KMS-11 (cell line): ENCODE data around the gene PIGU.

Experiments
- H2AFZ ChIP-seq: fragments of 200-600 bp; sonication (generic); 2 replicates; pipeline ENCODE4 v1.6.1; 2016; ENCODE audit warnings: antibody characterized with exemption, mixed run types, low read depth
- H3K27ac ChIP-seq: fragments of 200-600 bp; sonication (generic); 2 replicates; pipeline ENCODE4 v1.6.1; 2016; ENCODE audit warnings: mild to moderate bottlenecking, mixed run types
- H3K27me3 ChIP-seq: fragments of 200-600 bp; sonication (generic); 2 replicates; pipeline ENCODE4 v1.6.1; 2017; ENCODE audit warnings: mild to moderate bottlenecking, low read depth, mixed run types, moderate library complexity; ENCODE audit not compliant: insufficient read depth
- H3K36me3 ChIP-seq: fragments of 200-600 bp; sonication (generic); 2 replicates; pipeline ENCODE4 v1.6.1; 2017; ENCODE audit warnings: mild to moderate bottlenecking, mixed run types; ENCODE audit not compliant: insufficient read depth
- H3K4me1 ChIP-seq: fragments of 200-600 bp; sonication (generic); 2 replicates; pipeline ENCODE4 v1.6.1; 2016; ENCODE audit warnings: mild to moderate bottlenecking, low read depth, mixed run types; ENCODE audit not compliant: poor library complexity, severe bottlenecking
- H3K4me2 ChIP-seq: fragments of 200-600 bp; sonication (generic); 2 replicates; pipeline ENCODE4 v1.7.0; 2016; ENCODE audit warnings: mild to moderate bottlenecking, mixed run types
- H3K4me3 ChIP-seq: fragments of 200-600 bp; sonication (generic); IDR thresholded peaks from 2 replicates; pipeline ENCODE4 v1.6.1; 2017; ENCODE audit warnings: low read depth, low read length, mixed read lengths; ENCODE audit not compliant: insufficient read depth
- H3K79me2 ChIP-seq: fragments of 200-600 bp; sonication (generic); 2 replicates; pipeline ENCODE4 v1.6.1; 2016; ENCODE audit warnings: low read depth, mixed run types; ENCODE audit not compliant: insufficient read depth
- H3K9ac ChIP-seq: fragments of 200-600 bp; sonication (generic); 2 replicates; pipeline ENCODE4 v1.6.1; 2016; ENCODE audit warnings: mild to moderate bottlenecking, mixed run types
- H4K20me1 ChIP-seq: fragments of 200-600 bp; sonication (generic); 2 replicates; pipeline ENCODE4 v1.6.1; 2016; ENCODE audit warnings: mild to moderate bottlenecking, mixed run types; ENCODE audit not compliant: insufficient read depth
- CTCF ChIP-seq: fragments of 200-600 bp; sonication (generic); conservative IDR thresholded peaks from 2 replicates; pipeline ENCODE4 v1.6.1; 2017; ENCODE audit warnings: low read depth, mild to moderate bottlenecking, antibody characterized with exemption, low read length, moderate library complexity, mixed read lengths

PIGU gene

GRCh38 chr20:34534391-34535165, 142.3 kb downstream of the PIGU start:
- no peak overlapping the region for H3K4me3 ChIP-seq
- no peak overlapping the region for H3K27ac ChIP-seq
- no peaks in the 10 kb centered on the region for H4K20me1 ChIP-seq
- H2AFZ ChIP-seq, result no peak overlapping the region
- no peaks in the 10 kb centered on the region for H3K27me3 ChIP-seq
- peaks cover 13% of the 10 kb centered on the region for H3K4me1 ChIP-seq
- TF ChIP-seq CTCF, result no peak
- no peaks in the 10 kb centered on the region for H3K79me2 ChIP-seq
- H3K4me2 ChIP-seq, result no peak overlapping the region
- H3K9ac ChIP-seq, result no peak overlapping the region
- peaks cover 5% of the 10 kb centered on the region; the same call in 1 of the 2 replicates for H3K36me3 ChIP-seq

- Histone ChIP-seq H3K27me3 (no peaks in the 10 kb centered on the region), H3K4me3 (no peak overlapping the region)
Measured at GRCh38 chr20:34532756-34533155, 144.1 kb downstream of the PIGU start.

GRCh38 chr20:34532320-34532719, 144.6 kb downstream of the PIGU start:
- no peaks in the 10 kb centered on the region for H4K20me1 ChIP-seq
- H3K36me3 ChIP-seq, result peaks cover 5% of the 10 kb centered on the region; the same call in 1 of the 2 replicates
- H3K27me3 ChIP-seq, result no peaks in the 10 kb centered on the region

More at GRCh38 chr20:34532756-34533155, 144.1 kb downstream of the PIGU start:
- Histone ChIP-seq H2AFZ (no peak overlapping the region), H3K27ac (no peak overlapping the region), H3K4me2 (no peak overlapping the region), H3K79me2 (no peaks in the 10 kb centered on the region), H3K4me1 (peaks cover 15% of the 10 kb centered on the region), H3K36me3 (peaks cover 5% of the 10 kb centered on the region; the same call in 1 of the 2 replicates), H4K20me1 (no peaks in the 10 kb centered on the region), H3K9ac (no peak overlapping the region)
- TF ChIP-seq CTCF, result no peak

GRCh38 chr20:34531608-34532265, 145.2 kb downstream of the PIGU start:
- Histone ChIP-seq H3K27me3 (no peaks in the 10 kb centered on the region), H3K27ac (no peak overlapping the region), H4K20me1 (no peaks in the 10 kb centered on the region), H3K4me3 (no peak overlapping the region), H3K4me2 (no peak overlapping the region), H3K79me2 (no peaks in the 10 kb centered on the region; the same call in 1 of the 2 replicates), H3K4me1 (peaks cover 15% of the 10 kb centered on the region), H3K36me3 (peaks cover 6% of the 10 kb centered on the region; the same call in 1 of the 2 replicates), H2AFZ (no peak overlapping the region), H3K9ac (no peak overlapping the region)
- TF ChIP-seq CTCF, result no peak

More at GRCh38 chr20:34532320-34532719, 144.6 kb downstream of the PIGU start:
- TF ChIP-seq CTCF, result no peak
- Histone ChIP-seq H3K4me3 (no peak overlapping the region), H3K9ac (no peak overlapping the region), H2AFZ (no peak overlapping the region), H3K4me2 (no peak overlapping the region), H3K4me1 (peaks cover 15% of the 10 kb centered on the region), H3K79me2 (no peaks in the 10 kb centered on the region), H3K27ac (no peak overlapping the region)
